ENCODE results near the gene OPTC.

GRCh38 chr1:203522237-203522636, 28.3 kb downstream of the OPTC start:
- TF ChIP-seq REPIN1 (tag by site-specific recombination; IDR thresholded peaks at IDR 0.05; ENCODE audit: low read depth) (no peak), ZNF221 (tag by site-specific recombination; IDR thresholded peaks at IDR 0.05; ENCODE audit: borderline replicate concordance) (no peak), GLI4 (tag by site-specific recombination; IDR thresholded peaks at IDR 0.05) (no peak), CTCF (tag by site-specific recombination; IDR thresholded peaks at IDR 0.05) (no peak), ZNF140 (tag by site-specific recombination; IDR thresholded peaks at IDR 0.05) (no peak), ZBTB17 (tag by site-specific recombination; IDR thresholded peaks at IDR 0.05) (no peak), MEIS1 (CRISPR knock-in tag; IDR thresholded peaks at IDR 0.05; ENCODE audit: borderline replicate concordance) (no peak), ZIC2 (tag by site-specific recombination; IDR thresholded peaks at IDR 0.05) (no peak; the same call in 1 of the 2 replicates), ZNF558 (tag by site-specific recombination; IDR thresholded peaks at IDR 0.05) (no peak)
- TF ChIP-seq, protein P1, sequence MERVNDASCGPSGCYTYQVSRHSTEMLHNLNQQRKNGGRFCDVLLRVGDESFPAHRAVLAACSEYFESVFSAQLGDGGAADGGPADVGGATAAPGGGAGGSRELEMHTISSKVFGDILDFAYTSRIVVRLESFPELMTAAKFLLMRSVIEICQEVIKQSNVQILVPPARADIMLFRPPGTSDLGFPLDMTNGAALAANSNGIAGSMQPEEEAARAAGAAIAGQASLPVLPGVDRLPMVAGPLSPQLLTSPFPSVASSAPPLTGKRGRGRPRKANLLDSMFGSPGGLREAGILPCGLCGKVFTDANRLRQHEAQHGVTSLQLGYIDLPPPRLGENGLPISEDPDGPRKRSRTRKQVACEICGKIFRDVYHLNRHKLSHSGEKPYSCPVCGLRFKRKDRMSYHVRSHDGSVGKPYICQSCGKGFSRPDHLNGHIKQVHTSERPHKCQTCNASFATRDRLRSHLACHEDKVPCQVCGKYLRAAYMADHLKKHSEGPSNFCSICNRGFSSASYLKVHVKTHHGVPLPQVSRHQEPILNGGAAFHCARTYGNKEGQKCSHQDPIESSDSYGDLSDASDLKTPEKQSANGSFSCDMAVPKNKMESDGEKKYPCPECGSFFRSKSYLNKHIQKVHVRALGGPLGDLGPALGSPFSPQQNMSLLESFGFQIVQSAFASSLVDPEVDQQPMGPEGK (tag by site-specific recombination; IDR thresholded peaks at IDR 0.05), result 0 out of 2 replicates have a peak, but pooled peaks have one; percentile 14
- TF ChIP-seq, protein P2, sequence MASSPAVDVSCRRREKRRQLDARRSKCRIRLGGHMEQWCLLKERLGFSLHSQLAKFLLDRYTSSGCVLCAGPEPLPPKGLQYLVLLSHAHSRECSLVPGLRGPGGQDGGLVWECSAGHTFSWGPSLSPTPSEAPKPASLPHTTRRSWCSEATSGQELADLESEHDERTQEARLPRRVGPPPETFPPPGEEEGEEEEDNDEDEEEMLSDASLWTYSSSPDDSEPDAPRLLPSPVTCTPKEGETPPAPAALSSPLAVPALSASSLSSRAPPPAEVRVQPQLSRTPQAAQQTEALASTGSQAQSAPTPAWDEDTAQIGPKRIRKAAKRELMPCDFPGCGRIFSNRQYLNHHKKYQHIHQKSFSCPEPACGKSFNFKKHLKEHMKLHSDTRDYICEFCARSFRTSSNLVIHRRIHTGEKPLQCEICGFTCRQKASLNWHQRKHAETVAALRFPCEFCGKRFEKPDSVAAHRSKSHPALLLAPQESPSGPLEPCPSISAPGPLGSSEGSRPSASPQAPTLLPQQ (tag by site-specific recombination; IDR thresholded peaks at IDR 0.05), result no peak
